Measurements from ENCODE around the gene SMCR8. TPM values are rescaled to one million over a fixed set of nuclear protein-coding genes. Genes with fewer than 3 reads are reported as not detected.

SMCR8 gene
- total RNA-seq, 1 experiment from 2014 or later, result 10.9 TPM

GRCh38 chr17:18314059-18314730 lies 898 bp upstream of the SMCR8 start:
- no peaks in the 10 kb centered on the region for H3K9me3 Mint-ChIP-seq (ENCODE audit: unreplicated experiment)
- CTCF ChIA-PET, result interaction anchor here (0.9 kb wide), 1 partner anchor 53 kb away, joined by 3 read pairs; the partner anchor contains the start of gene MIEF2
- no peaks in the 10 kb centered on the region for H3K27me3 Mint-ChIP-seq (ENCODE audit: insufficient read depth, unreplicated experiment)
- intact Hi-C loops (cut with micrococcal nuclease), result loop anchor here (2.0 kb wide), 2 partner anchors 53 to 65 kb away; partner anchors contain the start of gene MIEF2
- H3K4me1 Mint-ChIP-seq (ENCODE audit: insufficient read depth, unreplicated experiment), result peaks cover 22% of the 10 kb centered on the region
- peak overlapping the region; percentile 87 for H3K4me3 Mint-ChIP-seq (ENCODE audit: unreplicated experiment)
- POLR2A ChIA-PET, result interaction anchor here (0.7 to 2.6 kb wide), 9 partner anchors 32 to 1064 kb away, joined by 4 to 10 read pairs (median 5); partner anchors contain the start of genes ALKBH5, FLII, MAPK7 and MIEF2
- DNase-seq (ENCODE audit: unreplicated experiment), result peak; percentile 11
- H3K27ac Mint-ChIP-seq (ENCODE audit: low read depth, unreplicated experiment), result peak overlapping the region; percentile 87
- TF ChIP-seq CTCF (IDR thresholded peaks at IDR 0.05; ENCODE audit: unreplicated experiment), result no peak
- BruUV-seq (replicated peaks), result no TSS peak
- H3K36me3 Mint-ChIP-seq (ENCODE audit: insufficient read depth, unreplicated experiment), result peaks cover 46% of the 10 kb centered on the region

GRCh38 chr17:18315562-18315922 lies 449 bp downstream of the SMCR8 start:
- Mint-ChIP-seq H3K4me1 (ENCODE audit: insufficient read depth, unreplicated experiment) (peaks cover 27% of the 10 kb centered on the region), H3K36me3 (ENCODE audit: insufficient read depth, unreplicated experiment) (peaks cover 54% of the 10 kb centered on the region), H3K27me3 (ENCODE audit: insufficient read depth, unreplicated experiment) (no peaks in the 10 kb centered on the region), H3K27ac (ENCODE audit: low read depth, unreplicated experiment) (peak overlapping the region; percentile 87), H3K9me3 (ENCODE audit: unreplicated experiment) (no peaks in the 10 kb centered on the region), H3K4me3 (ENCODE audit: unreplicated experiment) (peak overlapping the region; percentile 87)
- ChIA-PET POLR2A (interaction anchor here (0.9 to 2.6 kb wide), 7 partner anchors 13 to 1063 kb away, joined by 3 to 10 read pairs (median 5); partner anchors contain the start of genes EVPLL, MAPK7, MIEF2 and SHMT1), CTCF (no interaction called here)
- BruUV-seq (replicated peaks), result TSS peak; percentile 55
- intact Hi-C loops (cut with micrococcal nuclease), result loop anchor here (2.0 kb wide), 2 partner anchors 55 to 67 kb away; partner anchors contain the start of gene MIEF2
- TF ChIP-seq CTCF (IDR thresholded peaks at IDR 0.05; ENCODE audit: unreplicated experiment), result no peak
- DNase-seq (ENCODE audit: unreplicated experiment), result no peak

GRCh38 chr17:18315961-18316360 lies 868 bp downstream of the SMCR8 start:
- Mint-ChIP-seq H3K9me3 (ENCODE audit: unreplicated experiment) (no peaks in the 10 kb centered on the region), H3K36me3 (ENCODE audit: insufficient read depth, unreplicated experiment) (peaks cover 50% of the 10 kb centered on the region), H3K4me1 (ENCODE audit: insufficient read depth, unreplicated experiment) (peaks cover 31% of the 10 kb centered on the region), H3K4me3 (ENCODE audit: unreplicated experiment) (peak overlapping the region; percentile 87), H3K27me3 (ENCODE audit: insufficient read depth, unreplicated experiment) (no peaks in the 10 kb centered on the region), H3K27ac (ENCODE audit: low read depth, unreplicated experiment) (peak overlapping the region; percentile 87)
- BruUV-seq (replicated peaks), result no TSS peak
- intact Hi-C loops (cut with micrococcal nuclease), result loop anchor here (2.0 kb wide), 2 partner anchors 55 to 67 kb away; partner anchors contain the start of gene MIEF2
- no peak for TF ChIP-seq CTCF (IDR thresholded peaks at IDR 0.05; ENCODE audit: unreplicated experiment)
- ChIA-PET POLR2A (interaction anchor here (0.9 to 2.6 kb wide), 6 partner anchors 12 to 1062 kb away, joined by 3 to 10 read pairs (median 4); partner anchors contain the start of genes EVPLL, MAPK7, MIEF2 and SHMT1), CTCF (interaction anchor here (0.6 to 1.0 kb wide), 3 partner anchors 68 to 145 kb away, joined by 3 to 4 read pairs (median 4); no protein-coding TSS in a partner anchor)
- DNase-seq (ENCODE audit: unreplicated experiment), result no peak

- CTCF ChIA-PET, result interaction anchor here (1.0 kb wide), 1 partner anchor 70 kb away, joined by 3 read pairs; no protein-coding TSS in a partner anchor
- Mint-ChIP-seq H3K9me3 (ENCODE audit: unreplicated experiment) (no peaks in the 10 kb centered on the region), H3K4me3 (ENCODE audit: unreplicated experiment) (peak overlapping the region; percentile 35), H3K27ac (ENCODE audit: low read depth, unreplicated experiment) (no peak overlapping the region), H3K4me1 (ENCODE audit: insufficient read depth, unreplicated experiment) (peaks cover 30% of the 10 kb centered on the region), H3K36me3 (ENCODE audit: insufficient read depth, unreplicated experiment) (peaks cover 37% of the 10 kb centered on the region), H3K27me3 (ENCODE audit: insufficient read depth, unreplicated experiment) (no peaks in the 10 kb centered on the region)
- POLR2A ChIA-PET, result no interaction called here
- no peak for DNase-seq (ENCODE audit: unreplicated experiment)
- intact Hi-C loops (cut with micrococcal nuclease), result no loop called here
- BruUV-seq (replicated peaks), result no TSS peak
- TF ChIP-seq CTCF (IDR thresholded peaks at IDR 0.05; ENCODE audit: unreplicated experiment), result no peak
These were observed 3.0 kb downstream of the SMCR8 start for GRCh38 chr17:18318117-18318516.

Measured in MCF 10A (cell line).